HG03565 (cell line): ENCODE measurements around the gene ATAD3A.
"Not testable (repeated sequence)": the region's sequence is repeated elsewhere in the genome, so short reads cannot be mapped to it uniquely, and the experiment has no call there.

Experiments used
- ATAC-seq: cut with Tn5 transposase; IDR thresholded peaks from one replicate; pipeline ENCODE4 v1.9.1; 2021; ENCODE audit warnings: mild to moderate bottlenecking, moderate library complexity; ENCODE audit not compliant: unreplicated experiment

Gene ATAD3A

GRCh38 chr1:1511533-1512285 lies at the start of gene ATAD3A:
ATAD3A (plus strand) TSS chr1:1512162; CDS start chr1:1512269, 107 bp downstream.
- ATAC-seq: peak; percentile 80

GRCh38 chr1:1462318-1462966 lies 49.5 kb upstream of the ATAD3A start:
- ATAC-seq: no peak

GRCh38 chr1:1463312-1463711 lies 48.6 kb upstream of the ATAD3A start:
- no peak for ATAC-seq

- ATAC-seq: not testable (repeated sequence)
Measured at GRCh38 chr1:1468196-1468985, 43.6 kb upstream of the ATAD3A start.

- no peak for ATAC-seq
Measured at GRCh38 chr1:1470626-1471388, 41.2 kb upstream of the ATAD3A start.

- ATAC-seq: peak; percentile 84
Measured at GRCh38 chr1:1471389-1472052, 40.4 kb upstream of the ATAD3A start, which contains the start of gene ATAD3B. ATAD3B (plus strand) TSS chr1:1471765; CDS start chr1:1471885, 120 bp downstream.

GRCh38 chr1:1472053-1472876 lies 39.7 kb upstream of the ATAD3A start:
- ATAC-seq: peak; percentile 21

- not testable (repeated sequence) for ATAC-seq
Measured at GRCh38 chr1:1476011-1476410, 36.0 kb upstream of the ATAD3A start.

GRCh38 chr1:1477206-1477605 lies 34.8 kb upstream of the ATAD3A start:
- no peak for ATAC-seq

- ATAC-seq: no peak
Measured at GRCh38 chr1:1479547-1480487, 32.1 kb upstream of the ATAD3A start.

- not testable (repeated sequence) for ATAC-seq
Measured at GRCh38 chr1:1480488-1480867, 31.5 kb upstream of the ATAD3A start.

- ATAC-seq: not testable (repeated sequence)
Measured at GRCh38 chr1:1481811-1482210, 30.2 kb upstream of the ATAD3A start.

GRCh38 chr1:1482856-1483255 lies 29.1 kb upstream of the ATAD3A start:
- ATAC-seq: no peak

GRCh38 chr1:1483714-1484113 lies 28.2 kb upstream of the ATAD3A start:
- ATAC-seq: no peak

- ATAC-seq: not testable (repeated sequence)
Measured at GRCh38 chr1:1484976-1485750, 26.8 kb upstream of the ATAD3A start.

GRCh38 chr1:1485755-1486317 lies 26.1 kb upstream of the ATAD3A start:
- ATAC-seq: not testable (repeated sequence)

GRCh38 chr1:1487701-1488100 lies 24.3 kb upstream of the ATAD3A start:
- no peak for ATAC-seq
